H9 (cell line): ENCODE measurements around the gene DAD1. TPM values are rescaled to one million over a fixed set of nuclear protein-coding genes. Genes with fewer than 3 reads are reported as not detected.

Source experiments
- DNase-seq: peaks from one replicate; pipeline ENCODE4 v3.0.0-alpha.2; 2017
- H2AFZ ChIP-seq: one replicate; pipeline ENCODE4 v1.6.1; 2013; ENCODE audit warnings: mild to moderate bottlenecking, low read length, control low read depth, moderate library complexity
- H2AK5ac ChIP-seq: 2 replicates; pipeline ENCODE4 v1.6.1; 2013; ENCODE audit warnings: low read length, control low read depth, mixed read lengths; ENCODE audit not compliant: insufficient read length
- H2BK120ac ChIP-seq: one replicate; pipeline ENCODE4 v1.6.1; 2013; ENCODE audit warnings: low read depth, mild to moderate bottlenecking, low read length, control low read depth, inconsistent platforms; ENCODE audit not compliant: poor library complexity, severe bottlenecking
- H2BK12ac ChIP-seq: 2 replicates; pipeline ENCODE4 v1.6.1; 2013; ENCODE audit warnings: low read length, control low read depth, mixed read lengths, low read depth; ENCODE audit not compliant: insufficient read length
- H2BK15ac ChIP-seq: 2 replicates; pipeline ENCODE4 v1.6.1; 2013; ENCODE audit warnings: low read depth, low read length, control low read depth
- H2BK20ac ChIP-seq: one replicate; pipeline ENCODE4 v1.6.1; 2013; ENCODE audit warnings: low read depth, mild to moderate bottlenecking, low read length, control low read depth, inconsistent platforms; ENCODE audit not compliant: poor library complexity, severe bottlenecking
- H2BK5ac ChIP-seq: 2 replicates; pipeline ENCODE4 v1.6.1; 2013; ENCODE audit warnings: low read length, control low read depth, mixed read lengths; ENCODE audit not compliant: insufficient read length
- H3K14ac ChIP-seq: 2 replicates; pipeline ENCODE4 v1.6.1; 2013; ENCODE audit warnings: low read length, control low read depth; ENCODE audit not compliant: insufficient read depth
- H3K18ac ChIP-seq: 2 replicates; pipeline ENCODE4 v1.6.1; 2013; ENCODE audit warnings: low read depth, mild to moderate bottlenecking, mixed read lengths, low read length, control low read depth; ENCODE audit not compliant: insufficient read length
- H3K23ac ChIP-seq: 2 replicates; pipeline ENCODE4 v1.6.1; 2013; ENCODE audit warnings: low read length, control low read depth, mixed read lengths, low read depth; ENCODE audit not compliant: insufficient read length
- H3K23me2 ChIP-seq: 2 replicates; pipeline ENCODE4 v1.6.1; 2013; ENCODE audit warnings: low read depth, mild to moderate bottlenecking, mixed read lengths, low read length, control low read depth; ENCODE audit not compliant: insufficient read length, poor library complexity, severe bottlenecking
- H3K27ac ChIP-seq: 2 replicates; pipeline ENCODE4 v1.5.1; 2013; ENCODE audit warnings: low read length, control low read depth, mixed read lengths, low read depth; ENCODE audit not compliant: insufficient read length
- H3K27me3 ChIP-seq: 2 replicates; pipeline ENCODE4 v1.6.1; 2013; ENCODE audit warnings: low read length, control low read depth, inconsistent platforms; ENCODE audit not compliant: insufficient read depth
- H3K4ac ChIP-seq: 2 replicates; pipeline ENCODE4 v1.6.1; 2013; ENCODE audit warnings: low read depth, mild to moderate bottlenecking, control low read depth, inconsistent platforms, low read length, moderate library complexity
- H3K4me1 ChIP-seq: 2 replicates; pipeline ENCODE4 v1.6.1; 2013; ENCODE audit warnings: low read length, control low read depth, inconsistent platforms; ENCODE audit not compliant: insufficient read depth
- H3K4me2 ChIP-seq: 2 replicates; pipeline ENCODE4 v1.6.1; 2013; ENCODE audit warnings: low read length, control low read depth, mixed read lengths; ENCODE audit not compliant: insufficient read length, insufficient read depth
- H3K56ac ChIP-seq: 2 replicates; pipeline ENCODE4 v1.6.1; 2013; ENCODE audit warnings: low read depth, mild to moderate bottlenecking, mixed read lengths, low read length, control low read depth; ENCODE audit not compliant: insufficient read length
- H3K79me1 ChIP-seq: 2 replicates; pipeline ENCODE4 v1.6.1; 2013; ENCODE audit warnings: low read depth, mild to moderate bottlenecking, moderate library complexity, low read length, control low read depth, inconsistent platforms; ENCODE audit not compliant: insufficient read depth, poor library complexity, severe bottlenecking
- H3K79me2 ChIP-seq: 2 replicates; pipeline ENCODE4 v1.6.1; 2013; ENCODE audit warnings: low read length, control low read depth, inconsistent platforms; ENCODE audit not compliant: insufficient read depth
- H3K9ac ChIP-seq: 2 replicates; pipeline ENCODE4 v1.6.1; 2013; ENCODE audit warnings: low read length, control low read depth, mixed read lengths; ENCODE audit not compliant: insufficient read length; ENCODE audit errors: extremely low read depth
- H3K9me3 ChIP-seq: one replicate; pipeline ENCODE4 v1.6.1; 2013; ENCODE audit warnings: low read depth, low read length, inconsistent platforms; ENCODE audit not compliant: control insufficient read depth
- H3T11ph ChIP-seq: one replicate; pipeline ENCODE4 v1.6.1; 2013; ENCODE audit warnings: mild to moderate bottlenecking, low read length, control low read depth, inconsistent platforms
- H4K20me1 ChIP-seq: one replicate; pipeline ENCODE4 v1.6.1; 2013; ENCODE audit not compliant: control insufficient read depth, insufficient read length, insufficient read depth
- H4K5ac ChIP-seq: 2 replicates; pipeline ENCODE4 v1.6.1; 2013; ENCODE audit warnings: low read depth, mild to moderate bottlenecking, mixed read lengths, low read length, control low read depth; ENCODE audit not compliant: insufficient read length
- H4K8ac ChIP-seq: replicated peaks from 2 replicates; pipeline ENCODE4 v1.6.1; 2013; ENCODE audit warnings: low read length, control low read depth, mixed read lengths, low read depth; ENCODE audit not compliant: insufficient read length
- H4K91ac ChIP-seq: 2 replicates; pipeline ENCODE4 v1.6.1; 2013; ENCODE audit warnings: low read depth, mild to moderate bottlenecking, moderate library complexity, mixed read lengths, low read length, control low read depth; ENCODE audit not compliant: insufficient read length
- H3K27ac Mint-ChIP-seq, 3 experiments: 2 replicates in 2 of 3; 3 replicates in 1 of 3; pipeline ENCODE4 v1.8.0; 2020 to 2021; ENCODE audit warnings: mixed read lengths in 3 of 3, mild to moderate bottlenecking in 1 of 3, moderate library complexity in 1 of 3
- H3K27me3 Mint-ChIP-seq: 2 replicates; pipeline ENCODE4 v1.8.0; 2021; ENCODE audit warnings: low read depth, mild to moderate bottlenecking, moderate library complexity, mixed read lengths
- H3K36me3 Mint-ChIP-seq, 3 experiments: 2 replicates in 2 of 3; 3 replicates in 1 of 3; pipeline ENCODE4 v1.8.0; 2020 to 2021; ENCODE audit warnings: low read depth in 3 of 3, mixed read lengths in 3 of 3; ENCODE audit not compliant: insufficient read depth in 1 of 3
- H3K4me1 Mint-ChIP-seq, 2 experiments: 2 replicates each; pipeline ENCODE4 v1.8.0; 2020; ENCODE audit warnings: mixed read lengths in 2 of 2
- H3K4me3 Mint-ChIP-seq, 2 experiments: 2 replicates in 1 of 2; 3 replicates in 1 of 2; pipeline ENCODE4 v1.8.0; 2020 to 2021; ENCODE audit warnings: mild to moderate bottlenecking in 2 of 2, mixed read lengths in 2 of 2, moderate library complexity in 1 of 2
- H3K9me3 Mint-ChIP-seq, 2 experiments: 2 replicates in 1 of 2; 3 replicates in 1 of 2; pipeline ENCODE4 v1.8.0; 2020; ENCODE audit warnings: mild to moderate bottlenecking in 2 of 2, mixed read lengths in 2 of 2, moderate library complexity in 1 of 2
- CTCF ChIP-seq: fragments of 200-600 bp; sonication (generic); conservative IDR thresholded peaks from 3 replicates; pipeline ENCODE4 v1.8.0; 2021; ENCODE audit warnings: antibody characterized with exemption, mild to moderate bottlenecking
- WGBS: extraction: QIAGEN DNeasy Blood & Tissue Kit; methylation state at CpG from one replicate; pipeline ENCODE4 v1.1.7; 2013; ENCODE audit warnings: missing lambda C conversion rate, low lambda C conversion rate, mixed read lengths; ENCODE audit not compliant: insufficient read length; ENCODE audit errors: extremely low coverage; 5-methylcytosine and 5-hydroxymethylcytosine counted together
- total RNA-seq: library from RNA; stranded (reverse); gene quantifications from 2 replicates; pipeline ENCODE4 v1.2.1, GENCODE V29; 2021

Gene DAD1
- total RNA-seq, 1 experiment from 2014 or later, result 127 TPM

- Histone ChIP-seq H3K79me1 (no peaks in the 10 kb centered on the region), H2BK120ac (no peak overlapping the region), H3K4me1 (peaks cover 3% of the 10 kb centered on the region; the same call in 1 of the 2 replicates), H3K4me2 (peak overlapping the region; percentile 86), H2AK5ac (no peak overlapping the region), H3K9ac (peak overlapping the region; percentile 91), H4K20me1 (no peaks in the 10 kb centered on the region), H2BK20ac (no peak overlapping the region), H3K14ac (no peak overlapping the region), H3K27me3 (no peaks in the 10 kb centered on the region), H2BK15ac (no peak overlapping the region), H2BK5ac (no peak overlapping the region), H3K27ac (no peak overlapping the region), H2AFZ (no peak overlapping the region), H3T11ph (no peak overlapping the region), H3K56ac (no peak overlapping the region), H4K91ac (no peak overlapping the region), H3K4ac (no peak overlapping the region), H3K79me2 (no peaks in the 10 kb centered on the region), H3K23me2 (peaks cover 9% of the 10 kb centered on the region), H4K5ac (no peak overlapping the region), H2BK12ac (no peak overlapping the region), H3K23ac (no peak overlapping the region), H3K18ac (peak overlapping the region; percentile 74), H4K8ac (no peak overlapping the region), H3K9me3 (no peaks in the 10 kb centered on the region)
- peak; percentile 55; the same call in 2 of the 3 replicates for TF ChIP-seq CTCF
- H3K27ac Mint-ChIP-seq, result peak overlapping the region; percentile 97 to 99 (median 97)
- peaks cover 20% of the 10 kb centered on the region in 2 experiments for H3K4me1 Mint-ChIP-seq
- peak overlapping the region; percentile 98 to 99 for H3K4me3 Mint-ChIP-seq
- DNase-seq, result no peak
- WGBS, result no CpG with 5 or more reads among the region's 5 CpGs
- H3K27me3 Mint-ChIP-seq, result peaks cover 1% of the 10 kb centered on the region; the same call in 1 of the 2 replicates
- peaks cover 20 to 24% (median 21%) of the 10 kb centered on the region in 3 experiments for H3K36me3 Mint-ChIP-seq
- H3K9me3 Mint-ChIP-seq, result no peaks in the 10 kb centered on the region; a peak in 1 of 5 replicates
Measured at GRCh38 chr14:22598896-22599244, 9.8 kb upstream of the DAD1 start.
